SIG-M5 (cell line): ENCODE results near the gene ZNF683.
"Not testable (repeated sequence)": the region's sequence is repeated elsewhere in the genome, so short reads cannot be mapped to it uniquely, and the experiment has no call there.

Experiments
- DNase-seq: peaks from one replicate; lab custom pipeline; 2025; lab: John Stamatoyannopoulos, UW

The ZNF683 gene

GRCh38 chr1:26336477-26337205, 35.9 kb downstream of the ZNF683 start:
- DNase-seq, result no peak

- no peak for DNase-seq
Measured at GRCh38 chr1:26335774-26336476, 36.6 kb downstream of the ZNF683 start.

GRCh38 chr1:26333312-26333711, 39.2 kb downstream of the ZNF683 start:
- not testable (repeated sequence) for DNase-seq

GRCh38 chr1:26330276-26330675, 42.3 kb downstream of the ZNF683 start:
- DNase-seq, result no peak

GRCh38 chr1:26329380-26329779, 43.2 kb downstream of the ZNF683 start:
- DNase-seq, result not testable (repeated sequence)

- no peak for DNase-seq
Measured at GRCh38 chr1:26328597-26328996, 44.0 kb downstream of the ZNF683 start.

- DNase-seq, result no peak
Measured at GRCh38 chr1:26327956-26328362, 44.6 kb downstream of the ZNF683 start.

- DNase-seq, result no peak
Measured at GRCh38 chr1:26324550-26324949, 48.0 kb downstream of the ZNF683 start.

GRCh38 chr1:26323382-26323781, 49.2 kb downstream of the ZNF683 start:
- no peak for DNase-seq

- no peak for DNase-seq
Measured at GRCh38 chr1:26322042-26322331, 50.6 kb downstream of the ZNF683 start.

- peak; percentile 33 for DNase-seq
Measured at GRCh38 chr1:26321315-26322041, 51.1 kb downstream of the ZNF683 start.

GRCh38 chr1:26320896-26321295, 51.7 kb downstream of the ZNF683 start:
- no peak for DNase-seq

GRCh38 chr1:26318338-26319064, 54.0 kb downstream of the ZNF683 start:
- no peak for DNase-seq

- DNase-seq, result no peak
Measured at GRCh38 chr1:26317612-26318337, 54.8 kb downstream of the ZNF683 start, which contains the start of gene CD52. Gene CD52, plus strand, starts transcription at chr1:26317958. Its CDS starts 60 bp downstream, at chr1:26318018.

- no peak for DNase-seq
Measured at GRCh38 chr1:26317146-26317545, 55.4 kb downstream of the ZNF683 start.

- DNase-seq, result no peak
Measured at GRCh38 chr1:26315874-26316850, 56.4 kb downstream of the ZNF683 start.

GRCh38 chr1:26314501-26314900, 58.0 kb downstream of the ZNF683 start:
- no peak for DNase-seq
